ENCODE data around the gene FAM117B.

Gene FAM117B

GRCh38 chr2:202635428-202636212, 851 bp downstream of the FAM117B start:
- TF ChIP-seq POLR2AphosphoS5 (IDR thresholded peaks at IDR 0.05; ENCODE audit: low read depth) (no peak), REST (IDR thresholded peaks at IDR 0.05; ENCODE audit: insufficient replicate concordance, low read depth) (no peak), CTCF (IDR thresholded peaks at IDR 0.05; ENCODE audit: insufficient read depth, low read length) (no peak), SPI1 (IDR thresholded peaks at IDR 0.05; ENCODE audit: borderline replicate concordance, low read depth) (no peak), GABPA (IDR thresholded peaks at IDR 0.05; ENCODE audit: low read depth) (no peak)
- DNase-seq (ENCODE audit: low read depth in 1 of 2, low spot score in 1 of 2) = peak; percentile 37 to 79
- H3K27me3 ChIP-seq (ENCODE audit: insufficient read depth, poor library complexity, severe bottlenecking) = no peaks in the 10 kb centered on the region
- peak overlapping the region; percentile 96 for H3K4me3 ChIP-seq (replicated peaks; ENCODE audit: insufficient read depth, low read length)
- H3K27ac ChIP-seq (replicated peaks) = peak overlapping the region; percentile 95

GRCh38 chr2:202636213-202636513, 1.4 kb downstream of the FAM117B start:
- TF ChIP-seq SPI1 (IDR thresholded peaks at IDR 0.05; ENCODE audit: borderline replicate concordance, low read depth) = no peak
- TF ChIP-seq GABPA (IDR thresholded peaks at IDR 0.05; ENCODE audit: low read depth) = no peak
- no peak for TF ChIP-seq POLR2AphosphoS5 (IDR thresholded peaks at IDR 0.05; ENCODE audit: low read depth)
- no peak for TF ChIP-seq REST (IDR thresholded peaks at IDR 0.05; ENCODE audit: insufficient replicate concordance, low read depth)
- TF ChIP-seq CTCF (IDR thresholded peaks at IDR 0.05; ENCODE audit: insufficient read depth, low read length) = no peak
- Histone ChIP-seq H3K27ac (replicated peaks) (peak overlapping the region; percentile 70), H3K27me3 (ENCODE audit: insufficient read depth, poor library complexity, severe bottlenecking) (no peaks in the 10 kb centered on the region), H3K4me3 (replicated peaks; ENCODE audit: insufficient read depth, low read length) (peak overlapping the region; percentile 43)
- DNase-seq (ENCODE audit: low read depth in 1 of 2, low spot score in 1 of 2) = no peak

GRCh38 chr2:202638721-202639120, 4.0 kb downstream of the FAM117B start:
- TF ChIP-seq GABPA (IDR thresholded peaks at IDR 0.05; ENCODE audit: low read depth) = no peak
- TF ChIP-seq POLR2AphosphoS5 (IDR thresholded peaks at IDR 0.05; ENCODE audit: low read depth) = no peak
- no peak for TF ChIP-seq CTCF (IDR thresholded peaks at IDR 0.05; ENCODE audit: insufficient read depth, low read length)
- TF ChIP-seq SPI1 (IDR thresholded peaks at IDR 0.05; ENCODE audit: borderline replicate concordance, low read depth) = no peak
- no peak for TF ChIP-seq REST (IDR thresholded peaks at IDR 0.05; ENCODE audit: insufficient replicate concordance, low read depth)
- Histone ChIP-seq H3K4me3 (replicated peaks; ENCODE audit: insufficient read depth, low read length) (no peak overlapping the region), H3K27me3 (ENCODE audit: insufficient read depth, poor library complexity, severe bottlenecking) (no peaks in the 10 kb centered on the region), H3K27ac (replicated peaks) (no peak overlapping the region)
- DNase-seq (ENCODE audit: low read depth in 1 of 2, low spot score in 1 of 2) = no peak
